ENCODE data around the gene GLB1L3.
A peak's percentile ranks its signal among the peaks of the same experiment; 100 is the strongest.
"Not testable (repeated sequence)": the region's sequence is repeated elsewhere in the genome, so short reads cannot be mapped to it uniquely, and the experiment has no call there.

The GLB1L3 gene

GRCh38 chr11:134313821-134314607 is 37.8 kb downstream of the GLB1L3 start:
- DNase-seq (ENCODE audit: low spot score) = no peak

GRCh38 chr11:134317103-134317502 is 40.9 kb downstream of the GLB1L3 start:
- no peak for DNase-seq (ENCODE audit: low spot score)

GRCh38 chr11:134321373-134321772 is 45.2 kb downstream of the GLB1L3 start:
- not testable (repeated sequence) for DNase-seq (ENCODE audit: low spot score)

GRCh38 chr11:134322553-134322952 is 46.4 kb downstream of the GLB1L3 start:
- no peak for DNase-seq (ENCODE audit: low spot score)

DNA sequence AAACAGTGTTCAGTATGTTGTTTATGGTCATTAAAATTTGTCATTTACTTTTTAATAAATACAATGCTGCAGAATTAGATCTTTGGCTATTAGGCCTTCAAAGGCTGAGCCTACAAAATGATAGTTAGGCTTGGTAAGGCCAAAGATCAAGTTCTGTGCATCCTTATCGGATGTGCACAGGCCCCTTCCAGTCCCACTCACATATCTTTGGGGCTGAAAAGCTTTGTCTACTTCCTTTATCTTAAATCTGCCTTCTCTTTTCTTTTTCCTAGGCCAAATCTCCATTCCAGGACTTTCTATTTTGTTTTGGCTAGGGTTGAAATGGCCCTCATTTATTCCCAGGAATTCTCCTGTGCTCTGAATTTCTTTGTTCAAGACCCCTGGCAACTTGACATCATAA is 52.3 kb downstream of the GLB1L3 start:
- DNase-seq (ENCODE audit: low spot score) = no peak

GRCh38 chr11:134330611-134331353 is 54.6 kb downstream of the GLB1L3 start:
- DNase-seq (ENCODE audit: low spot score) = no peak

DNA sequence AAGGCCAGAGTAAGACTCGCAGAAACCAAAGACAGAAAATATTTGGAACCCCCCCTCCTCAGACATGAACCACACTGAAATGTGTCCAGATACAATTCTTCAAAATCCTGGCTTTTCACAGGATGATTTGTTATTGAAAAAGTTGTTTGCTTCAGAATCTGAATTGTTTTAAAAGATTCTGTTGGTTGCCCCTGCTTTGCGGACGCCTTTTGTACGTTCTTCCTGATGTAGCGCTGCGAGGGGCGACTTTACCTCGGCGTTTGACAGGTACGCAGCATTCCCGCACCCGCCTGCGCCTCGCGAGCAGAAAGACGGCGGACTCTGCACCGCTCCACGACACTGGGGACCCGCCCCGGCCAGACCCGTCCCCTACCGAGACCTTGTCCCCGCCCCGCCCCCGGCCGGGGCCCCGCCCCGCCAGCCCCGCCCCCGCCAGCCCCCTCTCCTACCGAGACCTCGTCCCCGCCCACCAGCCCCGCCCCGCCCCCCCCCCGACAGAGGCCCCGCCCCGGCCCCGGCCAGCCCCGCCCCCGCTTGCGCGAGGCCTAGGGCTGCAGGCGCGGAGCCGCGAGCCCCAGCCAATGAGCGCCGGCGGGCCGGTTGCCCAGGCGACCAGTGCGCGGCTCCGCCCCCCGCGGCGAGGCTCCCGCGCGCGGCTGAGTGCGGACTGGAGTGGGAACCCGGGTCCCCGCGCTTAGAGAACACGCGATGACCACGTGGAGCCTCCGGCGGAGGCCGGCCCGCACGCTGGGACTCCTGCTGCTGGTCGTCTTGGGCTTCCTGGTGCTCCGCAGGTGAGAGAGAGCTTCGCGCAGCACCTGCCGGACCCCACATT is 55.4 kb downstream of the GLB1L3 start, which contains the start of gene GLB1L2:
TSS of gene GLB1L2 (plus strand) at position 635 of the 835 bp plus-strand sequence. CDS start at position 709, 74 bp downstream.
- peak; percentile 58 for DNase-seq (ENCODE audit: low spot score)

DNA sequence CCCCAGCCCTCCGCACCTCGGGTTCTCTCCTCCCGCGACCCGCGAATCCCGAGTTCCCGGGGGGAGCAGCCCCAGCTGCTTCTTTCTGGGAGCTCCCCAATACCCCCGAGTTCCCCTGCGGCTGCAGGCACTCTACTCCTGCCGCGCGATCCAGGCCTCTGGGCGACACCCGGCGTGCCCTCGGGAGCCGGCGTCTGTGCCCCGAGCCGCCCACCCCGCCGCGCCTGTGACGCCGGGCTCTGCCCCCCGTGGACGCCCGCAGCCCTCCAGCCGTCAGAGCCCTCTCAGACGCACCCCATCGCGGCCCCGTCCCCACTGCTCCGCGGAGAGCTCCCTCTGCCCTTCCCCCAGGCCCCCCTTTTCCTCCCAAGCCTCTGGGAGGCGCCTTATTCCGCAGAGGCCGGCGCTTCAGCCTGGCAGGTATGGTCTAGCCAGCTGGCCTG is 56.0 kb downstream of the GLB1L3 start:
- no peak for DNase-seq (ENCODE audit: low spot score)

DNA sequence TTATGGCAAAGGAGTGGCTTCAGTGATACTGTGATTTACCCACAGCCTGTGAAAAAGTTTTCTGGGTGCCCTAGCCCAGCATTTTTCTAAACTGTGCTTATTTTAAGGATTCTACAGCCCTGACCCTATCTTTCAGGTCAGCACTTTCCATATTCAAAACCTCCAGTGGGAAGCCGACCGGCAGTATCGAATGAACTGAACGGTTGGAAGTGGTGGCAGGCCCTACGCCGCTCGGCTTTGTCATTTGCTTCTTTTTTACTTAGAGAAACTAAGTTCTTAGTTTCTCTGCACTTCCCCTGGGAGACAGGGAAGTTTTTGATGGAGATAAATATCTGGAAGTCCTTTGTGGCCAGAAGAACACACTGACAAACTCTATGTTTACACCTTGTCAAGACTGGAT is 56.6 kb downstream of the GLB1L3 start:
- no peak for DNase-seq (ENCODE audit: low spot score)

- DNase-seq (ENCODE audit: low spot score) = no peak
These were observed 57.1 kb downstream of the GLB1L3 start for GRCh38 chr11:134333312-134333711.

- DNase-seq (ENCODE audit: low spot score) = no peak
These were observed 57.8 kb downstream of the GLB1L3 start for GRCh38 chr11:134333946-134334345.

DNA sequence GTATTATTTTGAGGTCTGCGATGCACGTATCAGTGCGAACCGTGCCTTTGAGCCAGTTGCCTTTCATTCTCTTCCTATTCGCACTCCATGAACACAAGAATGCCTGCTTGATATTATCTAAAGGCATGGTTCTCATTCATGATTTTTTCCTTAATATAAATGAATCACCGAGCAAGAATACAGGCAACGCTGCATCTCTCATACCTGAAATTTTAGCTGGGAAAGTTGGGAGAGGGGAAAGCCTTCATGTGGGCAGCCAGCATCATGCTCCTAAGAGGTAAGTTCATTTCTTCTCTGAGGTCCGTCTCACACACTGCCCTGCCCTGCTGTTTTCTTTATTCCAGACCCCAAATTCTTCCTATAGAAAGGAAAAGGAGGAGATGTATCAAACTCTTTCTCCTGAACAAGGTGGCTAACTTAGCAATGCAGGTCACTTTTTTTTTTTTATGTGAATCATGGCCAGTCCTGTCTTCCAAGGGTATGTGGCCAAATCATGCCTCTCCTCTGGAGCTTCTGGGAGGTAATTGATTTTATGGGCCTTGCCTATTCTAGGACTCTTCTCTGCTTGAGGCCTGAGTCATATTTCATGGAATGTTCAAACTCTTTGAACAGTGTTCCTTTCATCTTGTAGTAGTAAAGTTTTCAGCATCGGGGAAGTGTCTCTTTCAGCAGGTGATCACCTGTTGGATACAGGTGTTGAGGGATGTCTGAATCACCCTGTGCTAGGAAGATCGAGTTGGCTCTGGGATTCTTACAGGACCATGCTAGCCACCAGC is 58.8 kb downstream of the GLB1L3 start:
- no peak for DNase-seq (ENCODE audit: low spot score)

- DNase-seq (ENCODE audit: low spot score) = no peak
These were observed 60.9 kb downstream of the GLB1L3 start for GRCh38 chr11:134337051-134337450.

GRCh38 chr11:134338068-134338467 is 61.9 kb downstream of the GLB1L3 start:
- DNase-seq (ENCODE audit: low spot score) = no peak

DNA sequence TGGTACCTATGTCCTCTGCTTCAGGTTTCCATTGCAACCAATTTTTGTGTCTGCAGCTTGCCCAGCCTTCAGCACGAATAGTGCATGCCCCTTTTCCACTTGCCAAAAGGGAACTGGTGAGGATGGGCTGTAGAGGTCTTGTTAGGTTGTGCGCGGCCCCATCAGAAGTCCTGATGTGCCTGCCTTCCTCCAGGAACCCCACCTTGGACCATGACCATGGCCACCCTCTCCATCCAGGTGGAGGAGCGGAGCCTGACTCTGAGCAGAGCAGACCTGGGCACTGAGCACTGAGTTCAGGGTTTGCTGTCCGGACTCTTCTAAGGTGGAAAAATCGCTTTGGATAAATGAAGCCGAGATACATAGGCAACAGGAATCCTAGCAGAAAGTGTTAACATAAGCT is 62.5 kb downstream of the GLB1L3 start:
- no peak for DNase-seq (ENCODE audit: low spot score)

DNA sequence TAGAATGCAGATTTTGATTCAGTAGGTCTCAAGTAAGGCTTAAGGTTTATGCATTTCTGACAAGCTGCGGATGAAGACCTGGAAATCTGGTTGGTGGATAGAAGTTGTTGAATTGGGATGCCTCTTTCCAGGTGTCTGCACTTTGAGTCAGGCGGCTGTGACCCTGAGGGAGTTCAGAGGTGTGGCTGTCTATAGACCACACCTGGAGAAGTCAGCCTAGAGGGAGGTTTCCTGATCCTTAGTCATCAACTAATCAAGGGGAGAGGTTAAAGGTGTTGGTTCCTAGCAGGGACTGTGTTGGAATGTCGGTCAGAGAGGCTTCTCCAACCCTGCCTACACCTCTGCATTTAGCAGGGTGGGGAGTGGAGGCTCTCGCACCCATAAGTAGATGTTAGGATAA is 63.6 kb downstream of the GLB1L3 start:
- no peak for DNase-seq (ENCODE audit: low spot score)

DNA sequence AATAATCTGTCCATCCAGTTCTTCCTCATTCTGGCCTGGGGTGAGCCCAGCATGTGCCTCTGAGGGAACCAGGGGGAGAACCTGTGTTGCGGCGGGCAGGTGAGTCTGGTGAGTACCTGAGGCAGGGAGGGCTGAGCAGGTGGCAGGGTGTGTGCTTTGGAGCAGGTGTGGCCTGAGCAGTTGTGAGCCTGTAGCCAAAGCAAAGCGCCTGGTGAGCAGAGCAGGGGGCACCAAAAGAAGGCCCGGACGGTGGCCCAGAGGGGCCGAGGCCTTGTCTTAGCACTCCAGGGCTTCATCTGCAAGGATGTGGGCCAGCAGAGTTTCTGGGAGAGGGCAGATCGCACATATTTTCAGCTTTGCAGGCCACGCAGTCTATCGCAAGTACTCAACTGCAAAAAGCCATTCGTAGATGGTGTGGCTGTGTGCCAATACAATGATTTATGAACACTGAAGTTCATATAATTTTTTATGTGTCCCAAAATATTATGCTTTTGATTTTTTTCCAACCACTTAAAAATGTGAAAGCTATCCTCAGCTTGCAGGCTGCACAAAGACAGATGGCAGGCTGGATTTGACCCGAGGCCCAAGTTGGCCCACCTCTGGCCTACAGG is 64.3 kb downstream of the GLB1L3 start:
- no peak for DNase-seq (ENCODE audit: low spot score)

- no peak for DNase-seq (ENCODE audit: low spot score)
These were observed 65.8 kb downstream of the GLB1L3 start for GRCh38 chr11:134341805-134342571.

- DNase-seq (ENCODE audit: low spot score) = no peak
These were observed 66.6 kb downstream of the GLB1L3 start for GRCh38 chr11:134342572-134343340.

DNA sequence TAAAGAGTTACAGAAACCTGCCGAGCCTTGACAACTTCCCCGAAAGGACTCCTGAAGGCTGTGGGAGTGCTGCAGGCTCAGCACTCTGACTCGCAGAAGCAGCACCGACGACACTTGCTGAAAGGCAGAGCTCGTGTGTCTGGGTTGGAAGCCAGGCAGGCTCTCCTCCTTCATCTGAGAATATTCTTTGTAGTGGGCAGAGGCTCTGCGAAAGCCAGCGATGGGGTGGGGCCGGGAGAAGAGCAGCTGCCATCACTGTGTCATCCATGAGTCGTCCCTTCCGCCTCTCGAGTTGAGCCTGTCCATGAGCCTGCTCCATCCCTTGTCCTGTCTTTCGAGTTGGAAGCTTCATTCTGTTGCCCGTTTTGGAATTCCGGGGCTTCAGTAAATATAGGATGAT is 67.5 kb downstream of the GLB1L3 start:
- no peak for DNase-seq (ENCODE audit: low spot score)
